ENCODE results near the gene LAPTM5. TPM values are rescaled to one million over a fixed set of nuclear protein-coding genes. Genes with fewer than 3 reads are reported as not detected.

The LAPTM5 gene
- total RNA-seq, 1 experiment from 2014 or later = 1.9 TPM

DNA sequence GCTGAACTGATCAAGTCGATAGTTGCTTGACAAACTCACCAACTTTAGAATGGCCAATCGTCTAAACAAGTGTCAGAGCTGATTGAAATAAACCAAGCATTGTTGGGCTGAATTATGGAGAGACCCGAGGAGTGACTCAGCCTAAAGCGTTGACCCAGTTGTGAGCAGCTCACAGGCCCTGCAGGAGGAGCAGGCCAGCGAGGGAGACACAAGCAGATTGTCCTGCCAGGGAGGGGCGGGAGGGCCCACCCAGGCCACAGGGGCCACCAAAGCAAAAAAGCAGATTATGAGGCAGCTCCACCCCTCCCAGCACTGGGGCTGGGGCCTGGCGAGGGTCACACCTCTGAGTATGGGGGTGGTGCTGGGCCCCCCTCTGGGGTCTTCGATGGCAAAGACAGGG lies 24.1 kb downstream of the LAPTM5 start:
- CTCF ChIA-PET = no interaction called here
- BruUV-seq (replicated peaks) = no TSS peak

DNA sequence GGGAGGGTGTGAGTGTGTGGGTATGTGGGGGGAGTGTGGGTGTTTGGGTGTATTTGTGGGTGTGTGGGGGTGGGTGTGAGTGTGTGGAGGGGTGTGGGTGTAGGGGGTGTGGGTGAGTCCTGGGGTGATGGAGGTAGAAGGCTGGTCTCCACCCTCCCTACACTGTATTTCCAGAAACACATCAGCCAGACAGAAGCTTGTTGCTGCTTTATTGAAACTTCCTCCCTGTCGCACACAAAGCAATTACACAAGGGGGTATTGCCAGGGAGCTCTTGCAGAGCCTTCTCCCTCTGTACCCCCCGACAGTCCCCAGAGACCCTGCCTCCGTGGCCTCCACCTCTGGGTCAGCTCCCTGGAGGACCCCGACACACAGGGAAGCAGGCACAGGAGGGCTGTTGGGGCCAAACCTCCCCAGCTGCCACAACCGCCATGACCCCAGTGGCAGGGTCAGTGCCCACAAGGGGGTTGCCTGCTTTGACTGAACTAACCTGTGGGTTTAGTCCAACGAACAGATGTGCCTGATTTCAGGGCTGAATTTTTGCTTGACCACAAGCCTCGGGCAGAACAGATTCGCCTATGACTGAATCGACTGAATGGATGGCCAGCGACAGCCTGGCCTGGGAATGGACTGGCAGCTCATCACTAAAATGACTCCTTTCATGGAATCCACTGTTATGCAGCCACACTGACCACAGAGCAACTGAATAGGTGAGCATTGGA lies 25.1 kb downstream of the LAPTM5 start:
- Histone ChIP-seq H3K9me3 (ENCODE audit: control insufficient read depth, insufficient read depth, low read depth, low read length) (no peaks in the 10 kb centered on the region), H3K27ac (ENCODE audit: low read length) (no peak overlapping the region), H3K27me3 (ENCODE audit: control insufficient read depth, insufficient read depth, low read length) (no peaks in the 10 kb centered on the region), H3K4me3 (ENCODE audit: low read depth in 2 of 2, low read length in 2 of 2) (no peak overlapping the region), H3K4me1 (ENCODE audit: control insufficient read depth, insufficient read depth, low read length) (no peaks in the 10 kb centered on the region), H3K36me3 (ENCODE audit: control insufficient read depth, insufficient read depth, low read length) (no peaks in the 10 kb centered on the region)
- in situ Hi-C loops (cut with HindIII; ENCODE audit: low pct_unique_long_range_greater_than_20kb, low sequenced_read_pairs) (no loop called here), intact Hi-C loops (cut with micrococcal nuclease; ENCODE audit: unreplicated experiment) (no loop called here)
- POLR2A ChIA-PET = no interaction called here
- ATAC-seq (no peak), DNase-seq (ENCODE audit: low read depth, low spot score) (no peak)
- TF ChIP-seq SIN3A (IDR thresholded peaks at IDR 0.05; ENCODE audit: borderline replicate concordance, insufficient read depth, low read depth, low read length) = no peak
- TF ChIP-seq, protein P1, sequence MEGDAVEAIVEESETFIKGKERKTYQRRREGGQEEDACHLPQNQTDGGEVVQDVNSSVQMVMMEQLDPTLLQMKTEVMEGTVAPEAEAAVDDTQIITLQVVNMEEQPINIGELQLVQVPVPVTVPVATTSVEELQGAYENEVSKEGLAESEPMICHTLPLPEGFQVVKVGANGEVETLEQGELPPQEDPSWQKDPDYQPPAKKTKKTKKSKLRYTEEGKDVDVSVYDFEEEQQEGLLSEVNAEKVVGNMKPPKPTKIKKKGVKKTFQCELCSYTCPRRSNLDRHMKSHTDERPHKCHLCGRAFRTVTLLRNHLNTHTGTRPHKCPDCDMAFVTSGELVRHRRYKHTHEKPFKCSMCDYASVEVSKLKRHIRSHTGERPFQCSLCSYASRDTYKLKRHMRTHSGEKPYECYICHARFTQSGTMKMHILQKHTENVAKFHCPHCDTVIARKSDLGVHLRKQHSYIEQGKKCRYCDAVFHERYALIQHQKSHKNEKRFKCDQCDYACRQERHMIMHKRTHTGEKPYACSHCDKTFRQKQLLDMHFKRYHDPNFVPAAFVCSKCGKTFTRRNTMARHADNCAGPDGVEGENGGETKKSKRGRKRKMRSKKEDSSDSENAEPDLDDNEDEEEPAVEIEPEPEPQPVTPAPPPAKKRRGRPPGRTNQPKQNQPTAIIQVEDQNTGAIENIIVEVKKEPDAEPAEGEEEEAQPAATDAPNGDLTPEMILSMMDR (IDR thresholded peaks at IDR 0.05) = no peak
- no peak for TF ChIP-seq POLR2AphosphoS5 (IDR thresholded peaks at IDR 0.05; ENCODE audit: low read depth, low read length)
- no peak for TF ChIP-seq TCF7L2 (IDR thresholded peaks at IDR 0.05; ENCODE audit: low read depth, low read length)
- TF ChIP-seq, protein P2, sequence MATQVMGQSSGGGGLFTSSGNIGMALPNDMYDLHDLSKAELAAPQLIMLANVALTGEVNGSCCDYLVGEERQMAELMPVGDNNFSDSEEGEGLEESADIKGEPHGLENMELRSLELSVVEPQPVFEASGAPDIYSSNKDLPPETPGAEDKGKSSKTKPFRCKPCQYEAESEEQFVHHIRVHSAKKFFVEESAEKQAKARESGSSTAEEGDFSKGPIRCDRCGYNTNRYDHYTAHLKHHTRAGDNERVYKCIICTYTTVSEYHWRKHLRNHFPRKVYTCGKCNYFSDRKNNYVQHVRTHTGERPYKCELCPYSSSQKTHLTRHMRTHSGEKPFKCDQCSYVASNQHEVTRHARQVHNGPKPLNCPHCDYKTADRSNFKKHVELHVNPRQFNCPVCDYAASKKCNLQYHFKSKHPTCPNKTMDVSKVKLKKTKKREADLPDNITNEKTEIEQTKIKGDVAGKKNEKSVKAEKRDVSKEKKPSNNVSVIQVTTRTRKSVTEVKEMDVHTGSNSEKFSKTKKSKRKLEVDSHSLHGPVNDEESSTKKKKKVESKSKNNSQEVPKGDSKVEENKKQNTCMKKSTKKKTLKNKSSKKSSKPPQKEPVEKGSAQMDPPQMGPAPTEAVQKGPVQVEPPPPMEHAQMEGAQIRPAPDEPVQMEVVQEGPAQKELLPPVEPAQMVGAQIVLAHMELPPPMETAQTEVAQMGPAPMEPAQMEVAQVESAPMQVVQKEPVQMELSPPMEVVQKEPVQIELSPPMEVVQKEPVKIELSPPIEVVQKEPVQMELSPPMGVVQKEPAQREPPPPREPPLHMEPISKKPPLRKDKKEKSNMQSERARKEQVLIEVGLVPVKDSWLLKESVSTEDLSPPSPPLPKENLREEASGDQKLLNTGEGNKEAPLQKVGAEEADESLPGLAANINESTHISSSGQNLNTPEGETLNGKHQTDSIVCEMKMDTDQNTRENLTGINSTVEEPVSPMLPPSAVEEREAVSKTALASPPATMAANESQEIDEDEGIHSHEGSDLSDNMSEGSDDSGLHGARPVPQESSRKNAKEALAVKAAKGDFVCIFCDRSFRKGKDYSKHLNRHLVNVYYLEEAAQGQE (IDR thresholded peaks at IDR 0.05; ENCODE audit: insufficient read depth in 1 of 2, low read depth in 2 of 2, low read length in 1 of 2) = no peak
- CTCF ChIA-PET = interaction anchor here (0.7 kb wide), 1 partner anchor 47 kb away, joined by 3 read pairs; no protein-coding TSS in a partner anchor
- BruUV-seq (replicated peaks) = no TSS peak

More for the DNA sequence above, 24.1 kb downstream of the LAPTM5 start:
- no peak overlapping the region for H3K4me3 ChIP-seq (ENCODE audit: low read depth in 2 of 2, low read length in 2 of 2)
- intact Hi-C loops (cut with micrococcal nuclease; ENCODE audit: unreplicated experiment) (no loop called here), in situ Hi-C loops (cut with HindIII; ENCODE audit: low pct_unique_long_range_greater_than_20kb, low sequenced_read_pairs) (no loop called here)
- H3K36me3 ChIP-seq (ENCODE audit: control insufficient read depth, insufficient read depth, low read length) = no peaks in the 10 kb centered on the region
- POLR2A ChIA-PET = no interaction called here
- H3K27ac ChIP-seq (ENCODE audit: low read length) = no peak overlapping the region
- H3K27me3 ChIP-seq (ENCODE audit: control insufficient read depth, insufficient read depth, low read length) = no peaks in the 10 kb centered on the region
- TF ChIP-seq, protein P2 (IDR thresholded peaks at IDR 0.05; ENCODE audit: insufficient read depth in 1 of 2, low read depth in 2 of 2, low read length in 1 of 2) = no peak
- TF ChIP-seq, protein P1 (IDR thresholded peaks at IDR 0.05) = no peak
- TF ChIP-seq POLR2AphosphoS5 (IDR thresholded peaks at IDR 0.05; ENCODE audit: low read depth, low read length) = no peak
- no peak for TF ChIP-seq SIN3A (IDR thresholded peaks at IDR 0.05; ENCODE audit: borderline replicate concordance, insufficient read depth, low read depth, low read length)
- no peak for TF ChIP-seq TCF7L2 (IDR thresholded peaks at IDR 0.05; ENCODE audit: low read depth, low read length)
- H3K9me3 ChIP-seq (ENCODE audit: control insufficient read depth, insufficient read depth, low read depth, low read length) = no peaks in the 10 kb centered on the region
- no peaks in the 10 kb centered on the region for H3K4me1 ChIP-seq (ENCODE audit: control insufficient read depth, insufficient read depth, low read length)
- ATAC-seq = no peak
- no peak for DNase-seq (ENCODE audit: low read depth, low spot score)
